ENCODE results near the gene CDH5.

The CDH5 gene

DNA sequence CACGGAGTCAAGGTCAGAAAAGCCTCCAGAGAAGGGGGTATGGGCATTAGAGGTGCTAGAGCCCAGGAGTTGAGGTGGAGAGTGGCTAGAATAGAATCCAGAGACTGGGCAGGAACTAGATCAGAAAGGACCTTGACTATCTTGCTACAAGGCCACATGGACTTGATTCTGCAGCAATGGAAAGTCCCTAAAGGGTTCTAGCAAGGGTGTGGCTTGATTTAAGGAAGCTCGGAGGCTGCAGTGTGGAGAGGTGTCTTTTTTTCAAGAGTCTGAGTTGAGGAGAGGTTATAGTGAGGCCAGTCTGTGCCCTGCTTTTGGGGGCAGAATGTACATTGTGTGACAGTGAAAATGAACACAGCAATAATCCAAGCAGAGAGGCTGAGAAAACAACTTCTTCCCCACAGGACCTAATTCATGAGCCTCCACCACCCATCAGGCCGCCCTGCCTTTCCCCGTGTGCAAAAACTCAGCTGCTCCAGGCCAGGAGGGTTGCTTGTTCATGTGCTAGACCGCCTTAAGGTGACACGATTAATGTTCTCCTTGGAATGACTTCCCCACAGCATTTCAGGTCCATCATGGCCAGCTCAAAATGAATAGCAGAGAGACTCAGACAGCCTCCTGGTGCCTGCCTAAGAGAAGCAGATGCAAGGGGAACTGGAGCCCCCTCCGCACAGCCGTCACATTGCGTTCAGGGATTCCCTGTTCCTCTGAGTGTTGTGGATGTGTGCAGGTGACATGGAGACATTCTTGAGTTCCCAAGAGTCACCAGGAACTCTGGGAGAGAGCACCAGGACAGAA, 51.9 kb downstream of the CDH5 start:
- TF ChIP-seq, protein P1, sequence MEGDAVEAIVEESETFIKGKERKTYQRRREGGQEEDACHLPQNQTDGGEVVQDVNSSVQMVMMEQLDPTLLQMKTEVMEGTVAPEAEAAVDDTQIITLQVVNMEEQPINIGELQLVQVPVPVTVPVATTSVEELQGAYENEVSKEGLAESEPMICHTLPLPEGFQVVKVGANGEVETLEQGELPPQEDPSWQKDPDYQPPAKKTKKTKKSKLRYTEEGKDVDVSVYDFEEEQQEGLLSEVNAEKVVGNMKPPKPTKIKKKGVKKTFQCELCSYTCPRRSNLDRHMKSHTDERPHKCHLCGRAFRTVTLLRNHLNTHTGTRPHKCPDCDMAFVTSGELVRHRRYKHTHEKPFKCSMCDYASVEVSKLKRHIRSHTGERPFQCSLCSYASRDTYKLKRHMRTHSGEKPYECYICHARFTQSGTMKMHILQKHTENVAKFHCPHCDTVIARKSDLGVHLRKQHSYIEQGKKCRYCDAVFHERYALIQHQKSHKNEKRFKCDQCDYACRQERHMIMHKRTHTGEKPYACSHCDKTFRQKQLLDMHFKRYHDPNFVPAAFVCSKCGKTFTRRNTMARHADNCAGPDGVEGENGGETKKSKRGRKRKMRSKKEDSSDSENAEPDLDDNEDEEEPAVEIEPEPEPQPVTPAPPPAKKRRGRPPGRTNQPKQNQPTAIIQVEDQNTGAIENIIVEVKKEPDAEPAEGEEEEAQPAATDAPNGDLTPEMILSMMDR (IDR thresholded peaks at IDR 0.05; ENCODE audit: low read depth, low read length, missing control alignments) = no peak
- no peak overlapping the region for H3K4me3 ChIP-seq (ENCODE audit: low read depth, low read length)
- DNase-seq (ENCODE audit: low read depth) = no peak

DNA sequence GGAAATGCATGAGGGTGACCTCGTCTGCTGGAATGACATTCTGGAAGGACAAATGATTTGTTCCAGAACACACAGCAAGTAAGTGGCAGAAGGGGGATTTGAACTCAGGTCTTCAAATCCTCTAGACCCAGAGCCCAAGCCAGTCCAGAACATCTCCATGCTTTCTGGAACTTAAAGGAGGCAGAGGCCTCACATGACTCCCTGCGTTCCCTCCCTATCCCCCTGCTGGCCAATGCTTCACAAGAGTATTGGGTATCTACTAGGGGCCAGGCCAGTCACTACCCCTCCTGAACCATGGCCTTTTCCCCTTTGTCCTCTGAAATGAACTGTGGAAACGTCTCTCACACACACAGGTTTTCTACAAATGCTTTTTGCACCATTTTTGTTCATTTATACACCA, 53.0 kb downstream of the CDH5 start:
- TF ChIP-seq, protein P1 (IDR thresholded peaks at IDR 0.05; ENCODE audit: low read depth, low read length, missing control alignments) = no peak
- DNase-seq (ENCODE audit: low read depth) = no peak
- H3K4me3 ChIP-seq (ENCODE audit: low read depth, low read length) = no peak overlapping the region

DNA sequence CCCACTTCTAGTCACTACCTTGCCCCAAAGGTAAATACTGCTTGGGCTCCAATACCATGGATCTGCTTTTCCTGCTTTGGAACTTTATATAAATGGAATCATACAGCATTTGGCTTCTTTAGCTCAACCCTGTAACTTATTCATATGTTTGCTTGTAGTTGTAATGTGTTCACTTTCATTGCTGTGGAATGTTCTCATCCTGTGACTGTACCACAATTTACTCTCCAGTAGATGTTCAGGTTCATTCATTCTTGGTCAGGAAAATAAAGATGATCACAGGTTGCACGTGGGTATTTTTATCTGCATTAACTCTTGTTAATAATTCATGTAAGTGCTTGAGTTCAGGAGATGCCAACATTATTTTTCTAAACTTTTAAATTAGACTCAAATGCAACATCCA, 53.9 kb downstream of the CDH5 start:
- H3K4me3 ChIP-seq (ENCODE audit: low read depth, low read length) = no peak overlapping the region
- TF ChIP-seq, protein P1 (IDR thresholded peaks at IDR 0.05; ENCODE audit: low read depth, low read length, missing control alignments) = no peak
- DNase-seq (ENCODE audit: low read depth) = no peak

DNA sequence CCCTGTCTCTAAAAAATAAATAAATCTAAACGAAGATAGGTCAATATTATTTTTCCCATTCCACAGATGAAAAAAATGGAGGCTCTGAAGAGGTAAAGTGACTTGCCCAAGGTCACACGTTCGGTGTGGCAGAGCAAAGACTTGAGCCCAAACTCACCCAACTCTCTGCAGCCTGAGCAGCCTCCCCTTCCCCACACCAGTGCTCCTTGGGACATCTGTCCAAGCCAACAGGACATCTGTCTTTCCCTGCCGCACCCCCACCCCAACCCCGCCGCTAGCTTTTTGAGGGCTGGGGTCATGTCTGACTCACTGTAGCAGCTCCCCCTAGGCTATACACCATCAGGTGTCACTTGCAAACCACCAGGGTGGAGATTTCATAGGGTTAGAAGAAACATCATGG, 55.4 kb downstream of the CDH5 start:
- TF ChIP-seq, protein P1 (IDR thresholded peaks at IDR 0.05; ENCODE audit: low read depth, low read length, missing control alignments) = no peak
- DNase-seq (ENCODE audit: low read depth) = no peak
- H3K4me3 ChIP-seq (ENCODE audit: low read depth, low read length) = no peak overlapping the region

DNA sequence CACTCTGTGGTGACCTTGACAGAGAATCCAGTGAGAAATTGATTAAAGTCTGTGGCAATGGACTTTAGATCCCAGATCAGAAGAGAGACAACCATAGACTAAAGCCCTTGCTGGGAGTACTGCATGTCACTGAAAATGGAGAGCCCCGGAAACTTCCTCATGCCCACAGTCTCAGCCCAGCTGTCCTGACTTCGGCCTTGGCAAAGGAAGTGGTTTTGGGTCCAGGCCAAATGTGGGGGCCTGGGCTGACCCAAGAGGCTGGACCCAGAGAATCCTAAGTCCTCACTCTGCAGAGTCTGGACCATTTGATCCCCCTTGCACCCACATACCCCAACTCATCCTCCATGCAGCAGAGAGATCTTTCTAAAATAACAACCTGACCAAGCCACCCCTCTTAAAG, 55.9 kb downstream of the CDH5 start:
- H3K4me3 ChIP-seq (ENCODE audit: low read depth, low read length) = no peak overlapping the region
- DNase-seq (ENCODE audit: low read depth) = no peak
- TF ChIP-seq, protein P1 (IDR thresholded peaks at IDR 0.05; ENCODE audit: low read depth, low read length, missing control alignments) = no peak

DNA sequence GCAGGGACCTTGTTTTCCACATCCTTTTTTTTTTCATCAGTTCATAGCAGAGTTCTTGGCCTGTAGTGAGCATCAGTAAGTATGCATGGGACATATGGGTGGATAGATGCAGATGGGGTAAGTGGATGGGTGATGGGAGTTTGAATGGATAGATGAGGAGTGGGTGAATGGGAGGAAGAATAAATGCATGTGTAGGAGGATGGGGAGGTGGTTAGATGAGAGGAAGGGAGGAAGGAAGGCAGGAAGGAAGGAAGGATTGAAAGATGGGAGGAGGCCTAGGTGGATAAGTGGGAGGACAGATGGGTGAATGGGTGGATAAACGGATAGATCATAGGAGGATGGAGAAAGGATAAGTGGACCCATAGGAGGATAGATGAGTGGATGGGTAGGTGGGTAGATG, 56.7 kb downstream of the CDH5 start:
- DNase-seq (ENCODE audit: low read depth) = no peak
- no peak overlapping the region for H3K4me3 ChIP-seq (ENCODE audit: low read depth, low read length)
- TF ChIP-seq, protein P1 (IDR thresholded peaks at IDR 0.05; ENCODE audit: low read depth, low read length, missing control alignments) = no peak

DNA sequence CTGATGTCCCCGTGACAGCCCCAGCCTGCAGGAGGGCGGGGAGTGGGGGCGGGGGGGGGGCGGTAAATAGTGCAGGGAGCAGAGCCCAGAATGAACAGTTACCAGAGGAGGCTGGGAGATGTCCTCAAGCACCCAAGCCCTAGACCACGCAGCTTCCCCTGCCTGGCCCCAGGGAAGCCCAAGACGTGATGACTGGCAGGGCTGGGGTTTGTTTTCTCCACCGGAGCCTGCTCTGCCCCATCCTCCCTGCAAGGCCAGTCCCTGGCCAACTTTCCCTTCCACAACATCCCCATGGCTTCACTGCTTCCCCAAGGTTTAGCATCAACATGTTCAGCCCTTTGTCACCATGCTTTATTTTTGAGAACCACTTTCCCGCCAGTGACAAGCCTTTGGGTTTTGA, 59.2 kb downstream of the CDH5 start:
- no peak overlapping the region for H3K4me3 ChIP-seq (ENCODE audit: low read depth, low read length)
- no peak for DNase-seq (ENCODE audit: low read depth)
- TF ChIP-seq, protein P1 (IDR thresholded peaks at IDR 0.05; ENCODE audit: low read depth, low read length, missing control alignments) = no peak

All from GM12864 (cell line).